K562 (cell line): Measurements from ENCODE around the gene ADM5. TPM values are rescaled to one million over a fixed set of nuclear protein-coding genes. Genes with fewer than 3 reads are reported as not detected.

ENCODE experiments used
- BHLHE40 ChIP-seq: IDR thresholded peaks from 2 replicates; pipeline ENCODE4 v1.6.1; 2011; ENCODE audit warnings: low read length, improper control_type of control experiment
- CBX3 ChIP-seq, 2 experiments: IDR thresholded peaks; 1 replicate in 1 of 2; 2 replicates in 1 of 2; pipeline ENCODE4 v1.6.1; 2012; ENCODE audit warnings: inconsistent platforms in 2 of 2, low read length in 2 of 2, borderline replicate concordance in 1 of 2, control low read depth in 1 of 2
- FOXP1 ChIP-seq: sonication (generic); formaldehyde crosslinking; IDR thresholded peaks from 2 replicates; pipeline ENCODE4 v1.8.0; 2022; ENCODE audit warnings: mild to moderate bottlenecking, missing genetic modification reagents
- HNRNPUL1 ChIP-seq: fragments of 200-400 bp; formaldehyde crosslinking; IDR thresholded peaks from 2 replicates; pipeline ENCODE4 v1.6.1; 2017; ENCODE audit warnings: low read length
- KLF10 ChIP-seq: fragments of 250-450 bp; sonication (Bioruptor Pico); IDR thresholded peaks from 2 replicates; pipeline ENCODE4 v1.6.1; 2021; ENCODE audit warnings: matching md5 sums
- NFIC ChIP-seq: fragments of 450-650 bp; IDR thresholded peaks from 2 replicates; pipeline ENCODE4 v1.6.1; 2017; ENCODE audit warnings: mild to moderate bottlenecking, inconsistent platforms
- NR2C1 ChIP-seq, 2 experiments: fragments of 450-650 bp; IDR thresholded peaks; 2 replicates each; pipeline ENCODE4 v1.6.1; 2017; ENCODE audit warnings: mild to moderate bottlenecking in 2 of 2, antibody characterized with exemption in 1 of 2, inconsistent platforms in 1 of 2, missing compliant biosample characterization in 1 of 2, missing genetic modification characterization in 1 of 2
- RB1 ChIP-seq: fragments of 450-650 bp; IDR thresholded peaks from 2 replicates; pipeline ENCODE4 v1.6.1; 2017; ENCODE audit warnings: low read depth, mild to moderate bottlenecking
- STAG1 ChIP-seq: sonication (generic); formaldehyde crosslinking; IDR thresholded peaks from 2 replicates; pipeline ENCODE4 v1.5.0; 2020; ENCODE audit warnings: missing genetic modification reagents, borderline replicate concordance
- TEAD1 ChIP-seq, 2 experiments: fragments of 450-650 bp in 1 of 2; sonication (generic) in 1 of 2; formaldehyde crosslinking; IDR thresholded peaks; 2 replicates each; pipeline versions ENCODE4 v1.4.0 to v1.8.0; 2020 to 2022; ENCODE audit warnings: mild to moderate bottlenecking in 2 of 2, missing genetic modification reagents in 1 of 2
- ZBED1 ChIP-seq: IDR thresholded peaks from 2 replicates; pipeline ENCODE4 v1.6.1; 2014
- ZNF561 ChIP-seq: fragments of 450-650 bp; formaldehyde crosslinking; conservative IDR thresholded peaks from 2 replicates; pipeline ENCODE4 v1.4.0; 2020; ENCODE audit warnings: mild to moderate bottlenecking, moderate library complexity
- polyA plus RNA-seq, 8 experiments: library from polyadenylated mRNA; depleted of rRNA in 4 of 8; stranded (reverse) in 5 of 8; unstranded in 3 of 8; fragments of >200 nt; fragmentation: Nextera tagmentation in 2 of 8; fragmentation: Illumina TruSeq in 1 of 8; extraction: Ambion mirVana in 2 of 8; extraction: Trizol in 1 of 8; gene quantifications; 2 replicates each; pipeline versions ENCODE4 v1.2.1 to v1.2.3, GENCODE V29; 2011 to 2014; ENCODE audit warnings: inconsistent platforms in 1 of 8, missing spikeins in 1 of 8
- total RNA-seq, 7 experiments: library from RNA; depleted of rRNA in 6 of 7; stranded (reverse); fragments of >200 nt in 6 of 7; fragmentation: Illumina TruSeq in 2 of 7; extraction: Trizol in 2 of 7; gene quantifications; 2 replicates each; pipeline versions ENCODE4 v1.2.1 to v1.2.3, GENCODE V29; 2011 to 2021; ENCODE audit warnings: low replicate concordance in 1 of 7
- TF ChIP-seq, protein P1 (sequence below): fragments of 200-800 bp; sonication (Bioruptor generic); IDR thresholded peaks from 2 replicates; pipeline ENCODE4 v1.6.1; 2017; ENCODE audit warnings: missing genetic modification characterization, missing compliant biosample characterization
- TF ChIP-seq, protein P2 (sequence below): fragments of 450-650 bp; IDR thresholded peaks from 2 replicates; pipeline ENCODE4 v1.6.1; 2014; ENCODE audit warnings: low read depth, mild to moderate bottlenecking, moderate library complexity, borderline replicate concordance
- TF ChIP-seq, protein P3 (sequence below): sonication (generic); formaldehyde crosslinking; IDR thresholded peaks from 2 replicates; pipeline ENCODE4 v1.8.1; 2023; ENCODE audit warnings: mild to moderate bottlenecking, missing genetic modification reagents
- TF ChIP-seq, protein P4 (sequence below): sonication (generic); formaldehyde crosslinking; IDR thresholded peaks from 2 replicates; pipeline ENCODE4 v1.8.1; 2023; ENCODE audit warnings: mild to moderate bottlenecking, missing genetic modification reagents
- TF ChIP-seq, protein P5 (sequence below): fragments of 200-800 bp; sonication (Bioruptor generic); IDR thresholded peaks from 2 replicates; pipeline ENCODE4 v1.6.1; 2017; ENCODE audit warnings: missing genetic modification characterization, missing compliant biosample characterization

Gene ADM5
- total and polyA plus RNA-seq, 9 of the 15 experiments (the other 6 are each of a cell fraction or from before 2014, with no cell fraction given): 0.13 to 8.4 (median 2.0) TPM; not detected in 1

DNA sequence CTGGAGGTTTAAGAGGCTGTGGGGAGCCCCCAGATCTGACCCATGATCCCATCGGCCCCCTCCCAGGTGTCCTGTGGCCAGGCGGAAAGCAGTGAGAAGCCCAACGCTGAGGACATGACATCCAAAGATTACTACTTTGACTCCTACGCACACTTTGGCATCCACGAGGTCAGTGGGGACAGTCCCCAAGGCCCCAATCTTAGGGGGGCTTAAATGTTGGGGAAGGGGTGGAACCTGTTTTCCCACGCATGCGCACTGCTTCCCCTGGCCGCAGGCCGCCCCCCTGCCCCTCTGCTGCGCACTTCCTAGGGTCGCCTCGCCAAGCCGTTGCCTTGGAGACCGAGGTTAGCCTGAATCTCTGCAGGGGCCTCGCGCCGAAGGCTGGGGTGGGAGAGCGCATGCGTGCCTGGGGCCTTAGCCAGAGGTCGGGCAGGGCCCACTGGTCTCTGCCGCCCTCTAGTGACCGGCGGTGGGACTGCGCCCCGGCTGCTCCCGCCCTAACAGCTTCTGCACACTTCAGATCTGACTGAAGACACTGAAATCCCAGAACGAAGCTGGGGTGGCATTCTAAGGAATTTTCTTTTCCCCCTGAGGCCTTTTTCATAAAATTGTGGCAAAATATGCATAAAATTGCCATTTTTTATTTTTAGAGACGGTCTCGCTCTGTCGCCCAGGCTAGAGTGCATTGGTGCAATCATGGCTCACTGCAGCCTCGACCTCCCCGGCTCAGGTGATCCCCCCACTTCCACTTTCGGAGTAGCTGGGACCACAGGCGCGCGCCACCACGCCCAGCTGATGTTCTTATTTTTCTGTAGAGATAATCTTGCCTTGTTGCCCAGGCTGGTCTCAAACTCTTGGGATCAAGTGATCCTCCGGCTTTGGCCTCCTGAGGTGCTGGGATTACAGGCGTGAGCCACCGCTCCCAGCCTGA lies 8.7 kb upstream of the ADM5 start (continued):
- TF ChIP-seq, protein P1, sequence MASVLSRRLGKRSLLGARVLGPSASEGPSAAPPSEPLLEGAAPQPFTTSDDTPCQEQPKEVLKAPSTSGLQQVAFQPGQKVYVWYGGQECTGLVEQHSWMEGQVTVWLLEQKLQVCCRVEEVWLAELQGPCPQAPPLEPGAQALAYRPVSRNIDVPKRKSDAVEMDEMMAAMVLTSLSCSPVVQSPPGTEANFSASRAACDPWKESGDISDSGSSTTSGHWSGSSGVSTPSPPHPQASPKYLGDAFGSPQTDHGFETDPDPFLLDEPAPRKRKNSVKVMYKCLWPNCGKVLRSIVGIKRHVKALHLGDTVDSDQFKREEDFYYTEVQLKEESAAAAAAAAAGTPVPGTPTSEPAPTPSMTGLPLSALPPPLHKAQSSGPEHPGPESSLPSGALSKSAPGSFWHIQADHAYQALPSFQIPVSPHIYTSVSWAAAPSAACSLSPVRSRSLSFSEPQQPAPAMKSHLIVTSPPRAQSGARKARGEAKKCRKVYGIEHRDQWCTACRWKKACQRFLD (CRISPR knock-in tag): no peak
- TF ChIP-seq RB1 (peak; percentile 96), TEAD1 (CRISPR knock-in tag; IDR thresholded peaks at IDR 0.05) (peak in 1 of 2 experiments; percentile 65; a peak in 1 of 4 replicates), HNRNPUL1 (no peak), STAG1 (peak; percentile 68), FOXP1 (CRISPR knock-in tag) (peak; percentile 61; the same call in 1 of the 2 replicates), NFIC (no peak), ZBED1 (no peak), KLF10 (CRISPR knock-in tag) (no peak), NR2C1 (IDR thresholded peaks at IDR 0.05) (no peak), NR2C1 (tag; IDR thresholded peaks at IDR 0.05) (no peak), CBX3 (IDR thresholded peaks at IDR 0.05; ENCODE audit: borderline replicate concordance in 1 of 2, low read length in 2 of 2) (0 out of 3 replicates have a peak, but pooled peaks of 1 of the 2 experiments have one; percentile 54), ZNF561 (no peak), BHLHE40 (peak; percentile 37; the same call in 1 of the 2 replicates)
- TF ChIP-seq, protein P2, sequence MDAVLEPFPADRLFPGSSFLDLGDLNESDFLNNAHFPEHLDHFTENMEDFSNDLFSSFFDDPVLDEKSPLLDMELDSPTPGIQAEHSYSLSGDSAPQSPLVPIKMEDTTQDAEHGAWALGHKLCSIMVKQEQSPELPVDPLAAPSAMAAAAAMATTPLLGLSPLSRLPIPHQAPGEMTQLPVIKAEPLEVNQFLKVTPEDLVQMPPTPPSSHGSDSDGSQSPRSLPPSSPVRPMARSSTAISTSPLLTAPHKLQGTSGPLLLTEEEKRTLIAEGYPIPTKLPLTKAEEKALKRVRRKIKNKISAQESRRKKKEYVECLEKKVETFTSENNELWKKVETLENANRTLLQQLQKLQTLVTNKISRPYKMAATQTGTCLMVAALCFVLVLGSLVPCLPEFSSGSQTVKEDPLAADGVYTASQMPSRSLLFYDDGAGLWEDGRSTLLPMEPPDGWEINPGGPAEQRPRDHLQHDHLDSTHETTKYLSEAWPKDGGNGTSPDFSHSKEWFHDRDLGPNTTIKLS: 0 out of 2 replicates have a peak, but pooled peaks have one; percentile 7
- TF ChIP-seq, protein P3, sequence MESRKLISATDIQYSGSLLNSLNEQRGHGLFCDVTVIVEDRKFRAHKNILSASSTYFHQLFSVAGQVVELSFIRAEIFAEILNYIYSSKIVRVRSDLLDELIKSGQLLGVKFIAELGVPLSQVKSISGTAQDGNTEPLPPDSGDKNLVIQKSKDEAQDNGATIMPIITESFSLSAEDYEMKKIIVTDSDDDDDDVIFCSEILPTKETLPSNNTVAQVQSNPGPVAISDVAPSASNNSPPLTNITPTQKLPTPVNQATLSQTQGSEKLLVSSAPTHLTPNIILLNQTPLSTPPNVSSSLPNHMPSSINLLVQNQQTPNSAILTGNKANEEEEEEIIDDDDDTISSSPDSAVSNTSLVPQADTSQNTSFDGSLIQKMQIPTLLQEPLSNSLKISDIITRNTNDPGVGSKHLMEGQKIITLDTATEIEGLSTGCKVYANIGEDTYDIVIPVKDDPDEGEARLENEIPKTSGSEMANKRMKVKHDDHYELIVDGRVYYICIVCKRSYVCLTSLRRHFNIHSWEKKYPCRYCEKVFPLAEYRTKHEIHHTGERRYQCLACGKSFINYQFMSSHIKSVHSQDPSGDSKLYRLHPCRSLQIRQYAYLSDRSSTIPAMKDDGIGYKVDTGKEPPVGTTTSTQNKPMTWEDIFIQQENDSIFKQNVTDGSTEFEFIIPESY (CRISPR knock-in tag): peak; percentile 66; the same call in 1 of the 2 replicates
- TF ChIP-seq, protein P4, sequence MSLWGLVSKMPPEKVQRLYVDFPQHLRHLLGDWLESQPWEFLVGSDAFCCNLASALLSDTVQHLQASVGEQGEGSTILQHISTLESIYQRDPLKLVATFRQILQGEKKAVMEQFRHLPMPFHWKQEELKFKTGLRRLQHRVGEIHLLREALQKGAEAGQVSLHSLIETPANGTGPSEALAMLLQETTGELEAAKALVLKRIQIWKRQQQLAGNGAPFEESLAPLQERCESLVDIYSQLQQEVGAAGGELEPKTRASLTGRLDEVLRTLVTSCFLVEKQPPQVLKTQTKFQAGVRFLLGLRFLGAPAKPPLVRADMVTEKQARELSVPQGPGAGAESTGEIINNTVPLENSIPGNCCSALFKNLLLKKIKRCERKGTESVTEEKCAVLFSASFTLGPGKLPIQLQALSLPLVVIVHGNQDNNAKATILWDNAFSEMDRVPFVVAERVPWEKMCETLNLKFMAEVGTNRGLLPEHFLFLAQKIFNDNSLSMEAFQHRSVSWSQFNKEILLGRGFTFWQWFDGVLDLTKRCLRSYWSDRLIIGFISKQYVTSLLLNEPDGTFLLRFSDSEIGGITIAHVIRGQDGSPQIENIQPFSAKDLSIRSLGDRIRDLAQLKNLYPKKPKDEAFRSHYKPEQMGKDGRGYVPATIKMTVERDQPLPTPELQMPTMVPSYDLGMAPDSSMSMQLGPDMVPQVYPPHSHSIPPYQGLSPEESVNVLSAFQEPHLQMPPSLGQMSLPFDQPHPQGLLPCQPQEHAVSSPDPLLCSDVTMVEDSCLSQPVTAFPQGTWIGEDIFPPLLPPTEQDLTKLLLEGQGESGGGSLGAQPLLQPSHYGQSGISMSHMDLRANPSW (CRISPR knock-in tag): 0 out of 2 replicates have a peak, but pooled peaks have one; percentile 85
- TF ChIP-seq, protein P5, sequence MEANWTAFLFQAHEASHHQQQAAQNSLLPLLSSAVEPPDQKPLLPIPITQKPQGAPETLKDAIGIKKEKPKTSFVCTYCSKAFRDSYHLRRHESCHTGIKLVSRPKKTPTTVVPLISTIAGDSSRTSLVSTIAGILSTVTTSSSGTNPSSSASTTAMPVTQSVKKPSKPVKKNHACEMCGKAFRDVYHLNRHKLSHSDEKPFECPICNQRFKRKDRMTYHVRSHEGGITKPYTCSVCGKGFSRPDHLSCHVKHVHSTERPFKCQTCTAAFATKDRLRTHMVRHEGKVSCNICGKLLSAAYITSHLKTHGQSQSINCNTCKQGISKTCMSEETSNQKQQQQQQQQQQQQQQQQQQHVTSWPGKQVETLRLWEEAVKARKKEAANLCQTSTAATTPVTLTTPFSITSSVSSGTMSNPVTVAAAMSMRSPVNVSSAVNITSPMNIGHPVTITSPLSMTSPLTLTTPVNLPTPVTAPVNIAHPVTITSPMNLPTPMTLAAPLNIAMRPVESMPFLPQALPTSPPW (CRISPR knock-in tag): peak; percentile 74
